HG03442 (cell line): ENCODE data around the gene CLPTM1L.
"Not testable (repeated sequence)": the region's sequence is repeated elsewhere in the genome, so short reads cannot be mapped to it uniquely, and the experiment has no call there.

ENCODE experiments used
- ATAC-seq: cut with Tn5 transposase; IDR thresholded peaks from one replicate; pipeline ENCODE4 v1.9.1; 2021; ENCODE audit warnings: mild to moderate bottlenecking, moderate library complexity; ENCODE audit not compliant: unreplicated experiment

CLPTM1L gene

GRCh38 chr5:1280177-1281037, 64.5 kb downstream of the CLPTM1L start:
- no peak for ATAC-seq

GRCh38 chr5:1279443-1280151, 65.3 kb downstream of the CLPTM1L start:
- ATAC-seq, result no peak

- no peak for ATAC-seq
Observed at GRCh38 chr5:1278656-1279442, 66.0 kb downstream of the CLPTM1L start.

GRCh38 chr5:1278216-1278615, 66.7 kb downstream of the CLPTM1L start:
- ATAC-seq, result no peak

- ATAC-seq, result no peak
Observed at GRCh38 chr5:1277781-1278180, 67.1 kb downstream of the CLPTM1L start.

- ATAC-seq, result no peak
Observed at GRCh38 chr5:1277331-1277730, 67.6 kb downstream of the CLPTM1L start.

- no peak for ATAC-seq
Observed at GRCh38 chr5:1276930-1277329, 68.0 kb downstream of the CLPTM1L start.

GRCh38 chr5:1275397-1276391, 69.2 kb downstream of the CLPTM1L start:
- not testable (repeated sequence) for ATAC-seq

GRCh38 chr5:1274471-1274870, 70.4 kb downstream of the CLPTM1L start:
- ATAC-seq, result no peak

GRCh38 chr5:1273745-1274144, 71.2 kb downstream of the CLPTM1L start:
- ATAC-seq, result no peak

- no peak for ATAC-seq
Observed at GRCh38 chr5:1272201-1272600, 72.7 kb downstream of the CLPTM1L start.

GRCh38 chr5:1270933-1271914, 73.7 kb downstream of the CLPTM1L start:
- ATAC-seq, result no peak

GRCh38 chr5:1270426-1270825, 74.5 kb downstream of the CLPTM1L start:
- no peak for ATAC-seq

GRCh38 chr5:1268666-1269065, 76.2 kb downstream of the CLPTM1L start:
- no peak for ATAC-seq

GRCh38 chr5:1268056-1268455, 76.8 kb downstream of the CLPTM1L start:
- no peak for ATAC-seq
